Measurements from ENCODE around the gene P4HB.

DNA sequence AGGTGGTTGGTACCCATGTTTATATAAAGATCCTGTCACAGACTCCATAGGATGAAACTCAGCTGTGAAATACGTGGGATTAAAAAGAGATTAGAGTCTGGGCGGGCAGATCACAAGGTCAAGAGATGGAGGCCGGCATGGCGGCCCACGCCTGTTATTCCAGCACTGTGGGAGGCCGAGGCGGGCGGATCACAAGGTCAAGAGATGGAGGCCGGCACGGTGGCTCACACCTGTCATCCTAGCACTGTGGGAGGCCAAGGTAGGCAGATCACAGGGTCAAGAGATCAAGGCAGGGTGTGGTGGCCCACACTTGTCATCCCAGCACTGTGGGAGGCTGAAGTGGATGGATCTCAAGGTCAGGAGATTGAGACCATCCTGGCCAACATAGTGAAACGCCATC lies 35.1 kb upstream of the P4HB start:
- TF ChIP-seq, protein P1, sequence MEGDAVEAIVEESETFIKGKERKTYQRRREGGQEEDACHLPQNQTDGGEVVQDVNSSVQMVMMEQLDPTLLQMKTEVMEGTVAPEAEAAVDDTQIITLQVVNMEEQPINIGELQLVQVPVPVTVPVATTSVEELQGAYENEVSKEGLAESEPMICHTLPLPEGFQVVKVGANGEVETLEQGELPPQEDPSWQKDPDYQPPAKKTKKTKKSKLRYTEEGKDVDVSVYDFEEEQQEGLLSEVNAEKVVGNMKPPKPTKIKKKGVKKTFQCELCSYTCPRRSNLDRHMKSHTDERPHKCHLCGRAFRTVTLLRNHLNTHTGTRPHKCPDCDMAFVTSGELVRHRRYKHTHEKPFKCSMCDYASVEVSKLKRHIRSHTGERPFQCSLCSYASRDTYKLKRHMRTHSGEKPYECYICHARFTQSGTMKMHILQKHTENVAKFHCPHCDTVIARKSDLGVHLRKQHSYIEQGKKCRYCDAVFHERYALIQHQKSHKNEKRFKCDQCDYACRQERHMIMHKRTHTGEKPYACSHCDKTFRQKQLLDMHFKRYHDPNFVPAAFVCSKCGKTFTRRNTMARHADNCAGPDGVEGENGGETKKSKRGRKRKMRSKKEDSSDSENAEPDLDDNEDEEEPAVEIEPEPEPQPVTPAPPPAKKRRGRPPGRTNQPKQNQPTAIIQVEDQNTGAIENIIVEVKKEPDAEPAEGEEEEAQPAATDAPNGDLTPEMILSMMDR (conservative IDR thresholded peaks at IDR 0.05 in 1 of 2, IDR thresholded peaks at IDR 0.05 in 1 of 2; ENCODE audit: low read depth in 1 of 2, low read length in 2 of 2), result no peak
- no peak for TF ChIP-seq EZH2 (IDR thresholded peaks at IDR 0.05; ENCODE audit: low read length, missing control alignments)
